ENCODE results near the gene ENTPD7.

Gene ENTPD7

GRCh38 chr10:99698504-99699080 is 39.3 kb downstream of the ENTPD7 start:
- Histone ChIP-seq H3K27me3 (ENCODE audit: low read length) (no peaks in the 10 kb centered on the region), H3K27ac (ENCODE audit: low read depth, low read length) (no peak overlapping the region), H3K9me2 (replicated peaks; ENCODE audit: insufficient read depth, low read length) (no peaks in the 10 kb centered on the region), H3K36me3 (ENCODE audit: low read length) (no peaks in the 10 kb centered on the region), H3K79me2 (ENCODE audit: insufficient read depth, low read length) (no peaks in the 10 kb centered on the region), H4K20me1 (ENCODE audit: low read depth, low read length) (no peaks in the 10 kb centered on the region), H3K9ac (ENCODE audit: low read length) (no peak overlapping the region), H3K4me3 (ENCODE audit: insufficient read depth, low read length, poor library complexity, severe bottlenecking) (no peak overlapping the region), H3K9me3 (ENCODE audit: insufficient read depth, low read length) (no peaks in the 10 kb centered on the region), H3K4me2 (ENCODE audit: low read depth, low read length, poor library complexity, severe bottlenecking) (no peak overlapping the region), H2AFZ (ENCODE audit: low read depth, low read length, severe bottlenecking) (no peak overlapping the region), H3F3A (ENCODE audit: insufficient read depth) (no peaks in the 10 kb centered on the region)
- TF ChIP-seq EZH2phosphoT487 (conservative IDR thresholded peaks at IDR 0.05; ENCODE audit: low read length) (no peak), CTCF (IDR thresholded peaks at IDR 0.05; ENCODE audit: insufficient read depth, low read length, poor library complexity, severe bottlenecking) (no peak)

- no peak overlapping the region for H3K4me3 ChIP-seq (ENCODE audit: insufficient read depth, low read length, poor library complexity, severe bottlenecking)
- no peaks in the 10 kb centered on the region for H3K9me3 ChIP-seq (ENCODE audit: insufficient read depth, low read length)
- TF ChIP-seq EZH2phosphoT487 (conservative IDR thresholded peaks at IDR 0.05; ENCODE audit: low read length): no peak
- TF ChIP-seq CTCF (IDR thresholded peaks at IDR 0.05; ENCODE audit: insufficient read depth, low read length, poor library complexity, severe bottlenecking): no peak
- H3K9me2 ChIP-seq (replicated peaks; ENCODE audit: insufficient read depth, low read length): no peaks in the 10 kb centered on the region
- no peaks in the 10 kb centered on the region for H3F3A ChIP-seq (ENCODE audit: insufficient read depth)
- no peak overlapping the region for H3K4me2 ChIP-seq (ENCODE audit: low read depth, low read length, poor library complexity, severe bottlenecking)
- no peaks in the 10 kb centered on the region for H3K27me3 ChIP-seq (ENCODE audit: low read length)
- H3K9ac ChIP-seq (ENCODE audit: low read length): no peak overlapping the region
- H2AFZ ChIP-seq (ENCODE audit: low read depth, low read length, severe bottlenecking): no peak overlapping the region
- H4K20me1 ChIP-seq (ENCODE audit: low read depth, low read length): no peaks in the 10 kb centered on the region
- H3K79me2 ChIP-seq (ENCODE audit: insufficient read depth, low read length): no peaks in the 10 kb centered on the region
- no peaks in the 10 kb centered on the region for H3K36me3 ChIP-seq (ENCODE audit: low read length)
- H3K27ac ChIP-seq (ENCODE audit: low read depth, low read length): no peak overlapping the region
These were observed 41.3 kb downstream of the ENTPD7 start for GRCh38 chr10:99700649-99701048.

DNA sequence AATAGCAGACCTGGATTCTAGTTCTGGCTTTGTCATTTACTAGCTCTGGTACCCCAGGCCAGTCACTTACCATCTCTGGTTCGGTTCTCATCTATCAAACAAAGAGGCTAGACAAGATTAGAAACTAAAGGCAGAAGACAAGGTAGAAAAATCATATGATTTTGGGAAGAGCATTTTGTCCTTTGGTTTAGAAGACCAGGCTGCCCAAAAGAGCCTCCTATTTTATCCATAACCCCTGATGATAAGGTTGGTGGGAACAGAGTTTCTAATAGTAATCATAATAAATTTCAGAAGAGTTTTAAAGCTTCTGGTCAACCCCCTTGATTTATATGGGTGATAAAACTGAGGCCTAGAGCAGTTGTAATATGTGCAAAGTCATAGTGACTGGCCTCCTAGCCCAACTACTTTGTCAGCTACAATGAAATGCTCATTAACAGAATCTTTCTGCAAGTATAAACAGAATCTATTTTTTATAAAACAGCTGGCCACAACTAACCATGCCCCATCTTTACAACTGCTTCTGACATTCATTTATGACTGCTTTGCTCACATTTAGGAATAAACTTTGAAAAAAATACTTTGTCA is 49.2 kb downstream of the ENTPD7 start:
- Histone ChIP-seq H3K9me2 (replicated peaks; ENCODE audit: insufficient read depth, low read length) (no peaks in the 10 kb centered on the region), H3F3A (ENCODE audit: insufficient read depth) (0 out of 2 replicates have a peak, but pooled peaks cover 7% of the 10 kb centered on the region), H3K36me3 (ENCODE audit: low read length) (no peaks in the 10 kb centered on the region; the same call in 1 of the 2 replicates), H3K4me3 (ENCODE audit: insufficient read depth, low read length, poor library complexity, severe bottlenecking) (no peak overlapping the region), H4K20me1 (ENCODE audit: low read depth, low read length) (no peaks in the 10 kb centered on the region), H3K9me3 (ENCODE audit: insufficient read depth, low read length) (no peaks in the 10 kb centered on the region), H3K27ac (ENCODE audit: low read depth, low read length) (no peak overlapping the region), H2AFZ (ENCODE audit: low read depth, low read length, severe bottlenecking) (no peak overlapping the region), H3K9ac (ENCODE audit: low read length) (no peak overlapping the region), H3K27me3 (ENCODE audit: low read length) (no peaks in the 10 kb centered on the region), H3K4me2 (ENCODE audit: low read depth, low read length, poor library complexity, severe bottlenecking) (no peak overlapping the region), H3K79me2 (ENCODE audit: insufficient read depth, low read length) (no peaks in the 10 kb centered on the region)
- TF ChIP-seq EZH2phosphoT487 (conservative IDR thresholded peaks at IDR 0.05; ENCODE audit: low read length) (no peak), CTCF (IDR thresholded peaks at IDR 0.05; ENCODE audit: insufficient read depth, low read length, poor library complexity, severe bottlenecking) (no peak)

Measured in SU-DHL-6 (cell line).